ENCODE data around the gene VGLL2.
"Not testable (repeated sequence)": the region's sequence is repeated elsewhere in the genome, so short reads cannot be mapped to it uniquely, and the experiment has no call there.

VGLL2 gene, protein sequence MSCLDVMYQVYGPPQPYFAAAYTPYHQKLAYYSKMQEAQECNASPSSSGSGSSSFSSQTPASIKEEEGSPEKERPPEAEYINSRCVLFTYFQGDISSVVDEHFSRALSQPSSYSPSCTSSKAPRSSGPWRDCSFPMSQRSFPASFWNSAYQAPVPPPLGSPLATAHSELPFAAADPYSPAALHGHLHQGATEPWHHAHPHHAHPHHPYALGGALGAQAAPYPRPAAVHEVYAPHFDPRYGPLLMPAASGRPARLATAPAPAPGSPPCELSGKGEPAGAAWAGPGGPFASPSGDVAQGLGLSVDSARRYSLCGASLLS

DNA sequence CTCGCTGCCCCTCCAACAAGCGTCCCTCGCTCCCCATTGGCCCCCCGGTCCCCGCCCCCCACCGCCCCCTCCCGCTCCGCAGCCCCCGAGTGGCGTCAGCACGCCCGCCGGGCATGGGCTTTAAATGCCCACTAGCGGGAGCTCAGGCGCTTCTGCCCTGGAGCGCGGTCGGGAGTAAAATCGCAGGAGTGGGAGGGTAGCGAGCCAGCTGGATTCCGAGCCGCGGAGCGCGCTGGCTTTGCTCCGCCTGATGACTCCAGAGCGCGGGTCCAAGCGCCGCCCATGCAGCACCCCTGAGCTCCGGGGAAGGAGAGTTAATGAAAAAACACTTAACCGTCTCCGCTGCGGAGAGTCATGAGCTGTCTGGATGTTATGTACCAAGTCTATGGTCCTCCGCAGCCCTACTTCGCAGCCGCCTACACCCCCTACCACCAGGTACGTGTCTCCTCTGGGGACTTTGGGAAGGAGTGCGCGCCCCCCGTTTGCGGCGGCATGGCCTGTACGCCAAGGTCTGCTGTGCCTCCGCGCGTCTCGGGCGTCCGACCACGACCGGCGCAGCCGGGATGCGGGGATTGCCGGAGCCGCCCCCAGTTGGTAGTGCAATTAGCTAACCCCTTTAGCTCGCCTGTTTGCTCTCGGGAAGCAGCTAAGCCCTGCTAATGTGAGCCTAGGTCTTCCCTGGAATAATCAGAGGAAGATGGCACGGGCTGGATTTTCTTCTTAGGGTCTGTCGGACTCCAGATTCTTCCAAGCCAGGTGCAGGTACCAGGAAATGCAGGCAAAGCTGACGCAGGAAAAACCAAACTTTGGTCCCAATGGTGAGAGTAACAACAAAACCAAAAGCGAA is at the start of gene VGLL2:
Gene VGLL2, plus strand, starts transcription at position 149 of the 847 bp plus-strand sequence. Its CDS starts 206 bp downstream, at position 355.
- Mint-ChIP-seq H3K36me3 (no peaks in the 10 kb centered on the region), H3K9me3 (ENCODE audit: low read depth) (no peaks in the 10 kb centered on the region), H3K4me1 (ENCODE audit: low read depth) (peaks cover 27% of the 10 kb centered on the region), H3K4me3 (peak within 1 kb of the TSS; percentile 70), H3K27ac (no peak within 1 kb of the TSS), H3K27me3 (peaks cover 56% of the 10 kb centered on the region)

DNA sequence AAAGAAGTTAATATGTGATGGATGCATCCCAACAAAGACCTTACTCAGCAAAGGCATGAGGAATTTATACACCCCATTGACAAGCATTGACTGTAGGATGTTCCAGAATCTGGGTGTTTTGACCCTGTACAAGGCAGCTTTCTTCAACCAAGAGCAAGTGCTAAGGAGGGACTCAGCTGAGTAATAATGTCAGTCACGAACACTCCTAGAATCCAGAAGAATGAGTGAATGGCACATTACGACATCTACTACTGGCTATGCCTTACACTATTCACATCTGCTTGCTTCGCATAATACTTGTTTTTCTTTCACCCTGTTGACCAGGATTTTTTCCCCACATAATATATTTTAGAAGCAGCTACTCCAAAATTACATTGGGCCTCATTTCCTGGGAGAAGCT is 42.5 kb upstream of the VGLL2 start:
- peaks cover 1% of the 10 kb centered on the region for H3K27me3 Mint-ChIP-seq
- H3K4me3 Mint-ChIP-seq, result no peak overlapping the region
- no peak overlapping the region for H3K27ac Mint-ChIP-seq
- peaks cover 3% of the 10 kb centered on the region for H3K9me3 Mint-ChIP-seq (ENCODE audit: low read depth)
- H3K36me3 Mint-ChIP-seq, result no peaks in the 10 kb centered on the region
- no peaks in the 10 kb centered on the region for H3K4me1 Mint-ChIP-seq (ENCODE audit: low read depth)

DNA sequence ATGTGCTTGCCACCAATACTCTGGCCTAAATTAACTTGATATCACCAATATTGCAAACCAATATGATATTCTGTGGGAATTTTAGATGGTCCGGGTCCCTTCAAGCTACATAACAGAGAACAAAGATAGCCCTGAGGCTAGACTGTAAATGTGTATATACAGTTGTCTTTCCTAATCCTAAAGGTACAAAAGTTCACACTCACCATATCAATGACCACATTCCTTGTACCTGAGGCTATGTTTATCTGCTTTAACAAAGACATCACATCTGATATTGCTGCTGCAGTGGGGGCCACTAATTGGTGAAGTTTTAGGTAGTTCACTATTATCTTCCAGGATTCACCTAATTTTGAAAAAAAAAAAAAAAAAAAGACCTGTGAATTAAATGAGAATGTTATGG is 38.6 kb upstream of the VGLL2 start:
- Mint-ChIP-seq H3K36me3 (no peaks in the 10 kb centered on the region), H3K4me1 (ENCODE audit: low read depth) (no peaks in the 10 kb centered on the region), H3K27me3 (peaks cover 3% of the 10 kb centered on the region), H3K9me3 (ENCODE audit: low read depth) (peaks cover 6% of the 10 kb centered on the region), H3K27ac (no peak overlapping the region), H3K4me3 (no peak overlapping the region)

DNA sequence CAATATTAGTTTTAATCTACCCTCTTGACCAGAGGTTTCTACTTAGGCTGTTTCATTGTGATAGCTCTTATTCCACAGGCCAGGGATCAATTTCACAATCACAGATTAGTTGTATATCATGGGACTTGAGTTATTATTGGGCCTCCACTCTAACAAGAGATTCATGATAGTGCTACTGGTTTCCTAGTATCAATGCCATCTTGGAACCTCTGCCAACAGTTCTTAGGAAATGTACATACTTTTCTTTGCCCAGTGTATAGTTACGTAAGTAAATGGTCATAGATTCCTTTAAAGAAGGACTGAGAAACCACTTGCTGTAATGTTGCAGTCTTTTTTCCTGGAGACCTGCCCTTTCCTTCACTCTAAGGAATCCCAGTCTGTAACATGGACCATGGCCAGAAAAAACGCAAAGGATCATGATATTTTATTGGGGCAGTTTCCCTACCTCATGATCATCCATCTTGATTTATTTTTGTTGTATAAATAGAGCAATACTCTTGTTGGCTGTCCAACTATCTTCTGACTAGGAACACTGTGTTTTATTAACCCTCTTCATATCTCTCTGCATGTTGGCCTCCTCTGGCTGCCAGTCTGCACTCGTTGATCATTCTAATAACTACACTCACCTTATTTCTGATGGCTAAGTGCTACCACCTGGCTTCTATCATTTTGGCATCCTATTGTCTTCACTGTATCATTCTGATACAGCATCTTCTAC is 38.0 kb upstream of the VGLL2 start:
- Mint-ChIP-seq H3K36me3 (no peaks in the 10 kb centered on the region), H3K4me1 (ENCODE audit: low read depth) (no peaks in the 10 kb centered on the region), H3K4me3 (no peak overlapping the region), H3K27ac (no peak overlapping the region), H3K9me3 (ENCODE audit: low read depth) (peaks cover 6% of the 10 kb centered on the region), H3K27me3 (peaks cover 3% of the 10 kb centered on the region)

DNA sequence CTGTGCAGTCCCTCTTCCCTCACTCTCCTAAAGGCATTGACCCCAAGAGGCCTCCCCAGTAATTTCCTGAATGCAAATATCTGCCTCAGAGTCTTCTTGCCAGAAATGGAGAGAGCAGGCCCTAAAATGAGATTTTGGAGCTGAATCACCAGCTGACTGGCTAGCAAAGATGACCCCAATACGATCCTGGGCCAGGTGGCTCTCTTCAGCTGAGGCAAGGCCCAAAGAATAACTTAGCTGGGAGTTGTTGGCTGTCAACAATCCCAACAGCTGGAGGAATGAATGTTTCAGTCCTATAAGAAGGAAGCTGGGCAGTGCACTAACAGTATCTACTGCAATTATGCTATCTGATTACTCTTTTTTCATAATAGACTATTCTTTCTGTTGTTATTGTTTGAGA is 37.2 kb upstream of the VGLL2 start:
- peaks cover 5% of the 10 kb centered on the region for H3K27me3 Mint-ChIP-seq
- no peaks in the 10 kb centered on the region for H3K36me3 Mint-ChIP-seq
- no peaks in the 10 kb centered on the region for H3K4me1 Mint-ChIP-seq (ENCODE audit: low read depth)
- no peak overlapping the region for H3K27ac Mint-ChIP-seq
- H3K9me3 Mint-ChIP-seq (ENCODE audit: low read depth), result peaks cover 6% of the 10 kb centered on the region
- no peak overlapping the region for H3K4me3 Mint-ChIP-seq

DNA sequence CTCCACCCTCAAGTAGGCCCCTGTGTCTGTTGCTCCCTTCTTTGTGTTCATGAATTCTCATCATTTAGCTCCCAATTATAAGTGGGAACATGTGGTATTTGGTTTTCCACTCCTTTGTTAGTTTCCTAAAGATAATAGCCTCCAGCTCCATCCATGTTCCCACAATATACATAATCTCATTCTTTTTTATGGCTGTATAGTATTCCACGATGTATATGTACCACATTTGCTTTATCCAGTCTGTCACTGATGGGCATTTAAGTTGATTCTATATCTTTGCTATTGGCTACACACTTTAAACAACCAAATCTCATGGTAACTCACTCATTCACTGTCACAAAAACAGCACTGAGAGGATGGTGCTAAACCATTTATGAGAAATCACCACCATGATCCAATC is 35.5 kb upstream of the VGLL2 start:
- Mint-ChIP-seq H3K9me3 (ENCODE audit: low read depth) (peaks cover 6% of the 10 kb centered on the region), H3K27ac (no peak overlapping the region), H3K27me3 (peaks cover 4% of the 10 kb centered on the region), H3K36me3 (no peaks in the 10 kb centered on the region), H3K4me1 (ENCODE audit: low read depth) (no peaks in the 10 kb centered on the region), H3K4me3 (no peak overlapping the region)

DNA sequence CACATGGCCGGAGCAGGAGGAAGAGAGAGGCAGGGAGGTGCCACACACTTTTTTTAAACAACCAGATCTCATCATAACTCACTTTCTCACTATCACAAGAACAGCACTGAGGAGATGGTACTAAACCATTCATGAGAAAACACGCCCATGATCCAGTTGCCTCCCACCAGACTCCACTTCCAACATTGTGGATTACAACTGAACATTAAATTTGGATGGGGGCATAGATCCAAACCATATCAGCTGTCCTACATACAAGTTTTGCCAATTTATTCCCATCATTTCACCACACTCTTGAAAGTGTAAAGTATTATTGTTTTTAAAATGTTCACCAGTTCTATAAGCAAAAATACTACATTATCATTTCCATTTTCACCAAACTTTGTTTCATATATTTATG is 33.9 kb upstream of the VGLL2 start:
- Mint-ChIP-seq H3K27me3 (peaks cover 4% of the 10 kb centered on the region), H3K9me3 (ENCODE audit: low read depth) (peaks cover 6% of the 10 kb centered on the region), H3K27ac (no peak overlapping the region), H3K4me3 (no peak overlapping the region), H3K4me1 (ENCODE audit: low read depth) (no peaks in the 10 kb centered on the region), H3K36me3 (no peaks in the 10 kb centered on the region)

DNA sequence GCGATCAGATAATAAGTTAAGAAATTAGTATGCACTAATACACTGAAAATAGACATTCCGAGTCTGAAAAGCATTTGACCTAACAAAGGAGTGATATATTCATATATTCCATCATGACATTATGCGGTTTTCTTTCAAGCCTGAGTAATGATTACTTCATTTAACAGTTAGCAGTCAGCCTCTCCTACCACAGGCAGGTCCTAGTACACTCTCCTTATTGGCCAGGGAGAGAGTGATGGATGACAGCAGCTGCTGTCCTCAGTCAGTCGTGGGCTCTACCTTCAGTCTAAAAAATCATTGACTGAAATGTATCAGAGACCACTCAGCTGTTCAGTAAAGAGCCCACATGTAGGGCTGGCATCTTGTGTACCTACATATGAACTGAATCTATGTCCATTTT is 33.2 kb upstream of the VGLL2 start:
- H3K27me3 Mint-ChIP-seq, result peaks cover 5% of the 10 kb centered on the region
- peaks cover 6% of the 10 kb centered on the region for H3K9me3 Mint-ChIP-seq (ENCODE audit: low read depth)
- H3K4me1 Mint-ChIP-seq (ENCODE audit: low read depth), result no peaks in the 10 kb centered on the region
- no peaks in the 10 kb centered on the region for H3K36me3 Mint-ChIP-seq
- H3K4me3 Mint-ChIP-seq, result no peak overlapping the region
- H3K27ac Mint-ChIP-seq, result no peak overlapping the region

DNA sequence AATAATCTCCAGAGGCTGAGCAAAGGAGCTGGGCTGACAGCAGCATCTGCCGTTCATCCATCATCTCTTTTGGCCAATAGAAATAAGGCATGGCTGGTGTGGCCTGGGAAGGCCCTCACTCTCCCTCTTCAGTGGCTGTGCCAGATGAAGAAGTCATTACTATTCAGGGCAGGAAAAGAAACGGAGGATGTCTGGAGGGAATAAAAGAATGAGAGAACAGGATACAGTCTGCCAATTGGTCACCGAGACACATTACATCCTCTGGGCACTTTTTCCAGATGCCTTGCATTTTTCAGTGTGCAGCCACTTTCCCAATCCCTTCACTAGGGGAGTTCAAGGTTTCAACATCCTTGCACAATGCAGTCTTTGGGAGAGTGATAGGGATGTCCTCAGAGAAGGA is 32.2 kb upstream of the VGLL2 start:
- Mint-ChIP-seq H3K27me3 (peaks cover 8% of the 10 kb centered on the region), H3K27ac (no peak overlapping the region), H3K9me3 (ENCODE audit: low read depth) (peaks cover under 1% of the 10 kb centered on the region), H3K36me3 (no peaks in the 10 kb centered on the region), H3K4me3 (no peak overlapping the region), H3K4me1 (ENCODE audit: low read depth) (no peaks in the 10 kb centered on the region)

DNA sequence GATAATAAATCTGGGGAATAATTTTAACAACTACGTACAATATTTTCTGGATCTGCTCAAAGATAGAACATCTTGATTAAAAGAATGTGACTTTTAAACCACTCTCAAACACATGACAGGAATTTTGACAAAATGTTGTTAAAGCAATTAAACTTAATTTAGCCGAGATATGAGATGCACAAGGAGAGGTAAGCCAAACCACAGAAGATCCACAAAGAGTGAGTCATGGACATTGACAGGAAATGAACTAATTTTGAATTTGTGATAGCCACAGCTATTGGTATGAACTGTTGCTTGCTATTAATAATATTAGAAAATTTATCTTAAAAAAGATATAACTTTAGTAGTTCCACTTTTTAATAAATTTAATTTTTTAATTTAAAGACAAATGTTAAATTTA is 27.8 kb upstream of the VGLL2 start:
- Mint-ChIP-seq H3K27me3 (peaks cover 9% of the 10 kb centered on the region), H3K4me1 (ENCODE audit: low read depth) (no peaks in the 10 kb centered on the region), H3K36me3 (no peaks in the 10 kb centered on the region)

DNA sequence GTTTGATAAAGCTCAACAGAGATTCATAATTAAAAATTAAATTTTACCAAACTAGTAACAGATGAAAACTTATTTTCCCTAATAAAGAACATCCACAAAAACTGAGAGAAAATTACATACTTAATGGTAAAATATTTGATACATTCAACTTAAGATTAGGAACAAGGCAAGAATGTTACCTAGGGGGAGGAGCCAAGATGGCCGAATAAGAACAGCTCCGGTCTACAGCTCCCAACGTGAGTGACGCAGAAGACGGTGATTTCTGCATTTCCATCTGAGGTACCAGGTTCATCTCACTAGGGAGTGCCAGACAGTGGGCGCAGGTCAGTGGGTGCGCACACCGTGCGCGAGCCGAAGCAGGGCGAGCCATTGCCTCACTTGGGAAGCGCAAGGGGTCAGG is 20.8 kb upstream of the VGLL2 start:
- H3K36me3 Mint-ChIP-seq; H3K9me3 Mint-ChIP-seq (ENCODE audit: low read depth); H3K27me3 Mint-ChIP-seq; H3K4me3 Mint-ChIP-seq; H3K4me1 Mint-ChIP-seq (ENCODE audit: low read depth); H3K27ac Mint-ChIP-seq: not testable (repeated sequence)

More for the DNA sequence above, 27.8 kb upstream of the VGLL2 start:
- Mint-ChIP-seq H3K4me3 (no peak overlapping the region), H3K27ac (no peak overlapping the region), H3K9me3 (ENCODE audit: low read depth) (no peaks in the 10 kb centered on the region)

DNA sequence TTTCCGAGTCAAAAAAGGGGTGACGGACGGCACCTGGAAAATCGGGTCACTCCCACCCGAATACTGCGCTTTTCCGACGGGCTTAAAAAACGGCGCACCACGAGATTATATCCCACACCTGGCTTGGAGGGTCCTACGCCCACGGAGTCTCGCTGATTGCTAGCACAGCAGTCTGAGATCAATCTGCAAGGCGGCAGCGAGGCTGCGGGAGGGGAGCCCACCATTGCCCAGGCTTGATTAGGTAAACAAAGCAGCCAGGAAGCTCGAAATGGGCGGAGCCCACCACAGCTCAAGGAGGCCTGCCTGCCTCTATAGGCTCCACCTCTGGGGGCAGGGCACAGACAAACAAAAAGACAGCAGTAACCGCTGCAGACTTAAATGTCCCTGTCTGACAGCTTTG is 20.4 kb upstream of the VGLL2 start:
- not testable (repeated sequence) for H3K27ac Mint-ChIP-seq; H3K36me3 Mint-ChIP-seq; H3K27me3 Mint-ChIP-seq; H3K4me3 Mint-ChIP-seq; H3K9me3 Mint-ChIP-seq (ENCODE audit: low read depth); H3K4me1 Mint-ChIP-seq (ENCODE audit: low read depth)

DNA sequence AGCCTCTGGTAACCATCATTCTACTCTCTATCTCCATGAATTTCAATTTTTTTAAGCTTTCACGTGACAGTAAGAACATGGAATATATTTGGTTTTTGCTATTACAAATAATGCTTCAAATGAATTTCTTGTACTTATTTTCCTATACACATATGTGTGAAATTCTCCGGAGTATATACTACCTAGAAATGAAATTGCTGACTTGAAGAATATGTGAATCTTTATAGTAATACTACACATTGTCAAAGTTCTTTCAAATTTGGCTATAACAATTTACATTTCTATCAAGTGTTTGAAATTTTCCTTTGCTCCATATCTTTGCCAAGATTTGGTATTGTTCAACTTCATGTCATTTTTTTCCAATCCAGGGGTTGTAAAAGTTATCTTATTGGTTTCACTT is 11.6 kb upstream of the VGLL2 start:
- H3K27me3 Mint-ChIP-seq, result peaks cover 7% of the 10 kb centered on the region
- no peak overlapping the region for H3K4me3 Mint-ChIP-seq
- no peaks in the 10 kb centered on the region for H3K36me3 Mint-ChIP-seq
- no peaks in the 10 kb centered on the region for H3K9me3 Mint-ChIP-seq (ENCODE audit: low read depth)
- H3K4me1 Mint-ChIP-seq (ENCODE audit: low read depth), result no peaks in the 10 kb centered on the region
- no peak overlapping the region for H3K27ac Mint-ChIP-seq

DNA sequence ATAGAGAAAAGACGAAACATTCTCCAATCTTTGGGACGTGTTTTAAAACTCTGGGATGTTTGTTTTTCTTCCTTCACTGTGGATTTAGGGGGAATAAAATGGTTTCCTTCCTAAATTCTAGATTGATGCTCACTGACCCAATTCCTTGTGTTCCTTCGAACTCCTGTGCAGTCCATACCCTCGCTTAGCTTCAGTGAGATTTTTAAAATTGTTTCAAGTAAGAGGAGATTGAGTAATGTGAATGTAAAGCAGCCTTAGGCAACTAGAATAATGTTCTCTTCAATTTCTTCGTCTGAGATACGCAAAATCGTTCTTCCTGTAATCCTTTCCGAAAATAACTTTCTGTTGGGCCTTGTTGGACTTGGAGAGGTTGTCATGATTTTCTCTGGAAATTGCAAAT is 2.6 kb upstream of the VGLL2 start:
- Mint-ChIP-seq H3K4me1 (ENCODE audit: low read depth) (peaks cover 24% of the 10 kb centered on the region), H3K4me3 (no peak overlapping the region), H3K27me3 (peaks cover 42% of the 10 kb centered on the region), H3K27ac (no peak overlapping the region), H3K9me3 (ENCODE audit: low read depth) (no peaks in the 10 kb centered on the region), H3K36me3 (no peaks in the 10 kb centered on the region)

DNA sequence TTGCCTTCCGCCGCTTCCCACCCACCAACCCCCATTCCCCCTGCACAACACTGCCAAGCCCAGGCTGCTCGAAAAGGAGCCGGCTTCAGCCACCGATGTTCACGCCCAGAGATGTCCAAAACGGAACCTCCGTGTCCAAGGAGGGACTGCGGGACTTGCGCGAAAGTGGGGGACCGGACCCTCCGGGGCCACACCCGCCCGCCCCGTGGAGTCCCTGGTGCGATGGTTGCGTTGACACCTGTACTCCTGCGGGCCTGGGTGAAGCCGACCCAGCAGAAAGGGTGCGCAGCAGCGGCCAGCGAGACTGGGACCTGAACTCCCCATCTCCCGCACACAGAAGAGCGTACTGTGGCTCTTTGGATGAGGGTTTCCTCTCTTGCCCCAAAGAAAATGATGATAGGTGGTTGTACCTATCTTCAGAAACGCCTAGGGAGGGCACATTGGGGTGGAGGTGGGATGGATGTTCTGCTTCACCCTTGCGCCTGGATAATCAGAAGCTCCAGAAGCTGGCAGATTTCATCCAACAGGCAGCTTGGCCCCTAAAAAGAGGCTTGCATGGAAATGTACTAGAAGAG is 1.9 kb upstream of the VGLL2 start:
- Mint-ChIP-seq H3K4me3 (no peak overlapping the region), H3K36me3 (no peaks in the 10 kb centered on the region), H3K27me3 (peaks cover 46% of the 10 kb centered on the region), H3K4me1 (ENCODE audit: low read depth) (peaks cover 24% of the 10 kb centered on the region), H3K27ac (no peak overlapping the region), H3K9me3 (ENCODE audit: low read depth) (no peaks in the 10 kb centered on the region)

Measured in activated naive CD8-positive, alpha-beta T cell (primary cell).